ENCODE data around the gene TRERF1.

DNA sequence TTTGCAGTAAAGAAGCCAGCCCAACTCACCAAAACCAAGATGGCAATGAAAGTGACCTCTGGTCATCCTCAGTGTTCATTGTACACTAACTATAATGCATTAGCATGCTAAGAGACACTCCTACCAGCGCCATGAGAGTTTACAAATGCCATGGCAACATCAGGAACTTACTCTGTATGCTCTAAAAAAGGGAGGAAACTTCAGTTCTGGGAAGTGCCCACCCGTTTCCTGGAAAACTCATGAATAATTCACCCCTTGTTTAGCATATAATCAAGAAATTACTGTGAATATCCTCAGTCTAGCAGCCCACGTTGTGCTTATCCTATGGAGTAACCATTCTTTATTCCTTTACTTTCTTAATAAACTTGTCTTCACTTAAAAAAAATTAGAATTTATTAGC is 19.4 kb upstream of the TRERF1 start:
- TF ChIP-seq PPARA (CRISPR knock-in tag; IDR thresholded peaks at IDR 0.05; ENCODE audit: borderline replicate concordance): no peak
- TF ChIP-seq, protein P1, sequence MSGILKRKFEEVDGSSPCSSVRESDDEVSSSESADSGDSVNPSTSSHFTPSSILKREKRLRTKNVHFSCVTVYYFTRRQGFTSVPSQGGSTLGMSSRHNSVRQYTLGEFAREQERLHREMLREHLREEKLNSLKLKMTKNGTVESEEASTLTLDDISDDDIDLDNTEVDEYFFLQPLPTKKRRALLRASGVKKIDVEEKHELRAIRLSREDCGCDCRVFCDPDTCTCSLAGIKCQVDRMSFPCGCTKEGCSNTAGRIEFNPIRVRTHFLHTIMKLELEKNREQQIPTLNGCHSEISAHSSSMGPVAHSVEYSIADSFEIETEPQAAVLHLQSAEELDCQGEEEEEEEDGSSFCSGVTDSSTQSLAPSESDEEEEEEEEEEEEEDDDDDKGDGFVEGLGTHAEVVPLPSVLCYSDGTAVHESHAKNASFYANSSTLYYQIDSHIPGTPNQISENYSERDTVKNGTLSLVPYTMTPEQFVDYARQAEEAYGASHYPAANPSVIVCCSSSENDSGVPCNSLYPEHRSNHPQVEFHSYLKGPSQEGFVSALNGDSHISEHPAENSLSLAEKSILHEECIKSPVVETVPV (CRISPR knock-in tag; IDR thresholded peaks at IDR 0.05): no peak
- TF ChIP-seq, protein P2, sequence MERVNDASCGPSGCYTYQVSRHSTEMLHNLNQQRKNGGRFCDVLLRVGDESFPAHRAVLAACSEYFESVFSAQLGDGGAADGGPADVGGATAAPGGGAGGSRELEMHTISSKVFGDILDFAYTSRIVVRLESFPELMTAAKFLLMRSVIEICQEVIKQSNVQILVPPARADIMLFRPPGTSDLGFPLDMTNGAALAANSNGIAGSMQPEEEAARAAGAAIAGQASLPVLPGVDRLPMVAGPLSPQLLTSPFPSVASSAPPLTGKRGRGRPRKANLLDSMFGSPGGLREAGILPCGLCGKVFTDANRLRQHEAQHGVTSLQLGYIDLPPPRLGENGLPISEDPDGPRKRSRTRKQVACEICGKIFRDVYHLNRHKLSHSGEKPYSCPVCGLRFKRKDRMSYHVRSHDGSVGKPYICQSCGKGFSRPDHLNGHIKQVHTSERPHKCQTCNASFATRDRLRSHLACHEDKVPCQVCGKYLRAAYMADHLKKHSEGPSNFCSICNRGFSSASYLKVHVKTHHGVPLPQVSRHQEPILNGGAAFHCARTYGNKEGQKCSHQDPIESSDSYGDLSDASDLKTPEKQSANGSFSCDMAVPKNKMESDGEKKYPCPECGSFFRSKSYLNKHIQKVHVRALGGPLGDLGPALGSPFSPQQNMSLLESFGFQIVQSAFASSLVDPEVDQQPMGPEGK (CRISPR knock-in tag; IDR thresholded peaks at IDR 0.05; ENCODE audit: borderline replicate concordance): no peak
- TF ChIP-seq OSR1 (CRISPR knock-in tag; IDR thresholded peaks at IDR 0.05): no peak
- TF ChIP-seq, protein P3, sequence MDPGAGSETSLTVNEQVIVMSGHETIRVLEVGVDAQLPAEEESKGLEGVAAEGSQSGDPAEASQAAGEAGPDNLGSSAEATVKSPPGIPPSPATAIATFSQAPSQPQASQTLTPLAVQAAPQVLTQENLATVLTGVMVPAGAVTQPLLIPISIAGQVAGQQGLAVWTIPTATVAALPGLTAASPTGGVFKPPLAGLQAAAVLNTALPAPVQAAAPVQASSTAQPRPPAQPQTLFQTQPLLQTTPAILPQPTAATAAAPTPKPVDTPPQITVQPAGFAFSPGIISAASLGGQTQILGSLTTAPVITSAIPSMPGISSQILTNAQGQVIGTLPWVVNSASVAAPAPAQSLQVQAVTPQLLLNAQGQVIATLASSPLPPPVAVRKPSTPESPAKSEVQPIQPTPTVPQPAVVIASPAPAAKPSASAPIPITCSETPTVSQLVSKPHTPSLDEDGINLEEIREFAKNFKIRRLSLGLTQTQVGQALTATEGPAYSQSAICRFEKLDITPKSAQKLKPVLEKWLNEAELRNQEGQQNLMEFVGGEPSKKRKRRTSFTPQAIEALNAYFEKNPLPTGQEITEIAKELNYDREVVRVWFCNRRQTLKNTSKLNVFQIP (CRISPR knock-in tag; IDR thresholded peaks at IDR 0.05; ENCODE audit: borderline replicate concordance, low read depth): no peak
- no peak for TF ChIP-seq ZFP3 (CRISPR knock-in tag; IDR thresholded peaks at IDR 0.05)
- TF ChIP-seq TCF4 (CRISPR knock-in tag; IDR thresholded peaks at IDR 0.05; ENCODE audit: borderline replicate concordance): no peak
- TF ChIP-seq, protein P4, sequence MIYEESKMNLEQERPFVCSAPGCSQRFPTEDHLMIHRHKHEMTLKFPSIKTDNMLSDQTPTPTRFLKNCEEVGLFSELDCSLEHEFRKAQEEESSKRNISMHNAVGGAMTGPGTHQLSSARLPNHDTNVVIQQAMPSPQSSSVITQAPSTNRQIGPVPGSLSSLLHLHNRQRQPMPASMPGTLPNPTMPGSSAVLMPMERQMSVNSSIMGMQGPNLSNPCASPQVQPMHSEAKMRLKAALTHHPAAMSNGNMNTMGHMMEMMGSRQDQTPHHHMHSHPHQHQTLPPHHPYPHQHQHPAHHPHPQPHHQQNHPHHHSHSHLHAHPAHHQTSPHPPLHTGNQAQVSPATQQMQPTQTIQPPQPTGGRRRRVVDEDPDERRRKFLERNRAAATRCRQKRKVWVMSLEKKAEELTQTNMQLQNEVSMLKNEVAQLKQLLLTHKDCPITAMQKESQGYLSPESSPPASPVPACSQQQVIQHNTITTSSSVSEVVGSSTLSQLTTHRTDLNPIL (CRISPR knock-in tag; IDR thresholded peaks at IDR 0.05; ENCODE audit: low read depth): no peak
- TF ChIP-seq ARNTL (CRISPR knock-in tag; IDR thresholded peaks at IDR 0.05; ENCODE audit: borderline replicate concordance, low read depth): no peak
- no peak for TF ChIP-seq ZC3H10 (CRISPR knock-in tag; IDR thresholded peaks at IDR 0.05)
- TF ChIP-seq ZNF565 (CRISPR knock-in tag; conservative IDR thresholded peaks at IDR 0.05; ENCODE audit: low read depth): no peak
- TF ChIP-seq BACH2 (CRISPR knock-in tag; IDR thresholded peaks at IDR 0.05; ENCODE audit: borderline replicate concordance): no peak
- TF ChIP-seq SNAI2 (CRISPR knock-in tag; IDR thresholded peaks at IDR 0.05): no peak
